Activated gamma-delta T cell treated with Interleukin-2 at 50 U/mL for 16 hours (primary cell): ENCODE data around the gene VAV1.
"Not testable (repeated sequence)": the region's sequence is repeated elsewhere in the genome, so short reads cannot be mapped to it uniquely, and the experiment has no call there.

Experiments used
- DNase-seq: peaks from one replicate; pipeline ENCODE4 v3.0.0-alpha.2; 2020

VAV1 gene

GRCh38 chr19:6737284-6737872 is 35.1 kb upstream of the VAV1 start, which contains the start of gene GPR108:
TSS of gene GPR108 (minus strand) at chr19:6737580. CDS start at chr19:6737576, 4 bp downstream.
- DNase-seq: peak; percentile 99

- peak; percentile 72 for DNase-seq
Observed at GRCh38 chr19:6737873-6738786, 34.4 kb upstream of the VAV1 start.

- no peak for DNase-seq
Observed at GRCh38 chr19:6738787-6739389, 33.6 kb upstream of the VAV1 start.

GRCh38 chr19:6739390-6739882 is 33.1 kb upstream of the VAV1 start, which contains the start of gene TRIP10:
TSS of gene TRIP10 (plus strand) at chr19:6739680. CDS start at chr19:6739762, 82 bp downstream.
- peak; percentile 81 for DNase-seq

- DNase-seq: no peak
Observed at GRCh38 chr19:6739883-6740588, 32.5 kb upstream of the VAV1 start.

GRCh38 chr19:6740589-6741343 is 31.7 kb upstream of the VAV1 start:
- DNase-seq: no peak

- no peak for DNase-seq
Observed at GRCh38 chr19:6743066-6743465, 29.4 kb upstream of the VAV1 start.

- no peak for DNase-seq
Observed at GRCh38 chr19:6743714-6744380, 28.7 kb upstream of the VAV1 start.

- no peak for DNase-seq
Observed at GRCh38 chr19:6744381-6745301, 27.9 kb upstream of the VAV1 start.

GRCh38 chr19:6745965-6746364 is 26.5 kb upstream of the VAV1 start:
- no peak for DNase-seq

GRCh38 chr19:6748543-6748942 is 24.0 kb upstream of the VAV1 start:
- not testable (repeated sequence) for DNase-seq

GRCh38 chr19:6750062-6750461 is 22.4 kb upstream of the VAV1 start:
- DNase-seq: no peak

GRCh38 chr19:6751189-6751588 is 21.3 kb upstream of the VAV1 start:
- DNase-seq: no peak

- DNase-seq: no peak
Observed at GRCh38 chr19:6752256-6753177, 20.0 kb upstream of the VAV1 start.

GRCh38 chr19:6753178-6754031 is 19.1 kb upstream of the VAV1 start:
- peak; percentile 70 for DNase-seq

GRCh38 chr19:6754136-6754535 is 18.4 kb upstream of the VAV1 start:
- no peak for DNase-seq

GRCh38 chr19:6754653-6755463 is 17.6 kb upstream of the VAV1 start:
- DNase-seq: no peak
